ENCODE measurements around the gene DLGAP4. TPM values are rescaled to one million over a fixed set of nuclear protein-coding genes. Genes with fewer than 3 reads are reported as not detected.

The DLGAP4 gene
- total and polyA plus RNA-seq, 2 of the 13 experiments (the other 11 are each of a cell fraction or from before 2014, with no cell fraction given), result 15.2 to 26.7 TPM

DNA sequence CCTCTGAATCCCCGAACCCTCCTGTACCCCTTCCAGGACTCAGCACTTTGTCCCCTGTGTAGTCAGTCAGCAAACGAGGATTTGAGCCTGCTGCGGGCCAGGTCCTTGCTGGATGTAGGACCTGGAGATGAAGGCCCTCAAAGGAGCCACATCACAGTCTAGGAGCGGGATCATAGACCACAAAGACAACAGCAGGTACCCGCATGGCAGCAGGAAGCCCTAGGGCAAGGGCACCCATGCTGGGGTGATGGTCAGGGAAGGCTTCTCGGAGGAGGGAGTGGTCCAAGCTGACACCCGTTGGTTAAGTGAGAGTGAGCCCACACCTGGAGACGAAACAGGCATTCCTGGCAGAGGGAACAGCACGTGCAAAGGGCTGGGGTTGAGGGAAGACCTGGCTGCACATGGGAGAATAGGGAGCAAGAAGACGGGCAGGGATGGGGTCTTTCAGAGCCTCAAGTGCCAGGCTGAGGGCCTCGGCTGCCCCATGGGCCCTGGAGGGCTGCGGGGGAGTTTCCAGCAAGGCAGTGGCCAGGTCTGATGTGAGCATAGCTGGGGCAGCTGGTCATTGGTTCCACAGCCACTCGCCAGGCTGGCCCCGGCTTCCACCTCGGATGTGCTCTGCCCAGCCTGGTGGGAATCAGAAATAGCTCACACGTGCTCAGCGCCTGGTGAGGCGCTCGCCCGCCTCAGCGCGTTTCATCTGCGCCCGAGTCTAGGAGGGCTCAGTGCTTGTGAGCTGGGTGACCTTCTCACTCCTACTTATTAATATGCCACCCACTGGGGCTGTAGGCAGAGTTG is 15.0 kb downstream of the DLGAP4 start:
- no peak overlapping the region for H3K9ac ChIP-seq (ENCODE audit: insufficient read depth, low read depth, low read length)
- 54% methylated on average over 24 of the region's 24 CpGs for WGBS (ENCODE audit: low lambda C conversion rate)
- no peaks in the 10 kb centered on the region for H3K36me3 ChIP-seq (replicated peaks in 1 of 2; ENCODE audit: control insufficient read depth in 1 of 2, insufficient read depth in 2 of 2, low read length in 2 of 2)
- ATAC-seq, result no peak
- no peaks in the 10 kb centered on the region for H3K9me3 ChIP-seq (ENCODE audit: low read length)
- H4K20me1 ChIP-seq (ENCODE audit: insufficient read depth, low read length), result no peaks in the 10 kb centered on the region
- H3K4me3 ChIP-seq (replicated peaks in 1 of 3; ENCODE audit: insufficient read depth in 1 of 3, low read depth in 2 of 3, low read length in 3 of 3), result no peak overlapping the region
- no peaks in the 10 kb centered on the region for H3K4me1 ChIP-seq (ENCODE audit: insufficient read depth, low read length)
- ChIA-PET POLR2A (no interaction called here), CTCF (ENCODE audit: low intra/inter-chr PET ratio, low total read pairs) (no interaction called here)
- no peaks in the 10 kb centered on the region for H3K79me2 ChIP-seq (ENCODE audit: insufficient read depth, low read length)
- intact Hi-C loops (cut with micrococcal nuclease; ENCODE audit: unreplicated experiment) (no loop called here), in situ Hi-C loops (cut with HindIII; ENCODE audit: extremely low pct_ligation_motif_present, low pct_unique_long_range_greater_than_20kb) (no loop called here)
- no peak overlapping the region for H2AFZ ChIP-seq (ENCODE audit: low read length)
- H3K27ac ChIP-seq (ENCODE audit: extremely low read length, insufficient read depth, low read length), result no peak overlapping the region
- no TSS peak for BruUV-seq (replicated peaks)
- DNase-seq (ENCODE audit: low spot score), result no peak
- H3K27me3 ChIP-seq (ENCODE audit: control insufficient read depth in 1 of 2, insufficient read depth in 2 of 2, low read length in 2 of 2), result peaks cover 0 to 26% of the 10 kb centered on the region in 2 experiments; a peak in 3 of 5 replicates
- H3K4me2 ChIP-seq (ENCODE audit: low read depth, low read length), result no peak overlapping the region
- no peak for FAIRE-seq
- TF ChIP-seq SRY (CRISPR knock-in tag; IDR thresholded peaks at IDR 0.05) (0 out of 2 replicates have a peak, but pooled peaks have one; percentile 29), POLR2AphosphoS5 (IDR thresholded peaks at IDR 0.05; ENCODE audit: low read depth, low read length) (no peak), ZNF260 (CRISPR knock-in tag; IDR thresholded peaks at IDR 0.05; ENCODE audit: borderline replicate concordance, low read depth) (0 out of 2 replicates have a peak, but pooled peaks have one; percentile 13)

DNA sequence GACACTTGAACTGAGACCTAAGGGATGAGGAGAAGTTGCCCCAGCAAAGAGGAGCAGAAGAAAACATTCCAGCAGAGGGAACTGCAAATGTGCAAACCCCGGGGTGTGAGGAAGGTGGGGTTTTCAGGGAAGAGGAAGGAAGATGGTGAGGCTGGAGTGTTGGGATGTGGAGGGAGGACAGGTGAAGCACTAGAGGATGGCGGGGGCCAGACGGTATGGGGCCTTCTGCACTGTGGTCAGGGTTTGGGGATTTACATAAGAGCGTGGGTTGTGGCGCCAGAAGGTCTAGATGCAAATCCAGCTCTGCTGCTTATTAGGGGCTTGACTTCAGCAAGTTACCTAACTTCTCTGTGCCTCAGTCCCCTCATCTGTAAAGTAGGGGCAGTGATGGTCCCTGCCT is 16.0 kb downstream of the DLGAP4 start:
- H3K9ac ChIP-seq (ENCODE audit: insufficient read depth, low read depth, low read length), result no peak overlapping the region
- H4K20me1 ChIP-seq (ENCODE audit: insufficient read depth, low read length), result no peaks in the 10 kb centered on the region
- WGBS (ENCODE audit: low lambda C conversion rate), result 38% methylated on average over 5 of the region's 5 CpGs
- H3K4me2 ChIP-seq (ENCODE audit: low read depth, low read length), result no peak overlapping the region
- POLR2A ChIA-PET, result no interaction called here
- no peak for FAIRE-seq
- no peaks in the 10 kb centered on the region for H3K9me3 ChIP-seq (ENCODE audit: low read length)
- intact Hi-C loops (cut with micrococcal nuclease; ENCODE audit: unreplicated experiment), result no loop called here
- peaks cover 0 to 26% of the 10 kb centered on the region in 2 experiments; a peak in 3 of 5 replicates for H3K27me3 ChIP-seq (ENCODE audit: control insufficient read depth in 1 of 2, insufficient read depth in 2 of 2, low read length in 2 of 2)
- in situ Hi-C loops (cut with HindIII; ENCODE audit: extremely low pct_ligation_motif_present, low pct_unique_long_range_greater_than_20kb), result no loop called here
- H3K36me3 ChIP-seq (replicated peaks in 1 of 2; ENCODE audit: control insufficient read depth in 1 of 2, insufficient read depth in 2 of 2, low read length in 2 of 2), result no peaks in the 10 kb centered on the region
- H3K4me1 ChIP-seq (ENCODE audit: insufficient read depth, low read length), result no peaks in the 10 kb centered on the region
- H3K79me2 ChIP-seq (ENCODE audit: insufficient read depth, low read length), result no peaks in the 10 kb centered on the region
- H3K27ac ChIP-seq (ENCODE audit: extremely low read length, insufficient read depth, low read length), result no peak overlapping the region
- DNase-seq (ENCODE audit: low spot score), result no peak
- no TSS peak for BruUV-seq (replicated peaks)
- no peak for TF ChIP-seq ZNF256 (CRISPR knock-in tag; conservative IDR thresholded peaks at IDR 0.05)
- TF ChIP-seq, protein P1, sequence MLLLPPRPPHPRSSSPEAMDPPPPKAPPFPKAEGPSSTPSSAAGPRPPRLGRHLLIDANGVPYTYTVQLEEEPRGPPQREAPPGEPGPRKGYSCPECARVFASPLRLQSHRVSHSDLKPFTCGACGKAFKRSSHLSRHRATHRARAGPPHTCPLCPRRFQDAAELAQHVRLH (CRISPR knock-in tag; IDR thresholded peaks at IDR 0.05; ENCODE audit: borderline replicate concordance, low read depth), result no peak
- no peak for TF ChIP-seq AKAP8 (CRISPR knock-in tag; IDR thresholded peaks at IDR 0.05)
- no peak for TF ChIP-seq SSRP1 (CRISPR knock-in tag; IDR thresholded peaks at IDR 0.05)
- no peak for TF ChIP-seq EHMT2 (IDR thresholded peaks at IDR 0.05; ENCODE audit: borderline replicate concordance, low read depth, low read length)
- no peak for TF ChIP-seq HMGA1 (CRISPR knock-in tag; conservative IDR thresholded peaks at IDR 0.05)
- no peak for ATAC-seq
- no peak overlapping the region for H2AFZ ChIP-seq (ENCODE audit: low read length)
- H3K4me3 ChIP-seq (replicated peaks in 1 of 3; ENCODE audit: insufficient read depth in 1 of 3, low read depth in 2 of 3, low read length in 3 of 3), result no peak overlapping the region
- CTCF ChIA-PET (ENCODE audit: low intra/inter-chr PET ratio, low total read pairs), result no interaction called here

All from HepG2 (cell line).